ENCODE results near the gene IKBIP.

IKBIP gene

DNA sequence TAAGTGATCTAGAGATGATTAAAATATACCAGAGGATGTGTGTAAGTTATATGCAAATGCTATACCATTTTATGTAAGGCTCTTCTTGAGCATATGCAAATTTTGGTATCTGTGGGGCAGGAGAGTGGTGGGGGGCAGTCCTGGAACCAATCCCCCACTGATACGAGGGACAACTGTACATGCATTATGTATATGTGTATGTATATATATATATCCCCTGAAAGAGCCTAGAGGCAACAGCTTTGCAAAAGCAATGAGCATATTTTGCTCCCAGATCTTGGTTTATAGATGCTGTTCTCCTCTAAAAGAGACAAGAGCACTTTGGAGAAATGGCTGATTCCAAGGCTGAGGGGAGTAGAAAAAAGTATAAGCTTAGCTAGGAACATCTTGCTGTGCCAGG lies 63.5 kb downstream of the IKBIP start:
- no peak overlapping the region for H3K4me3 ChIP-seq (ENCODE audit: insufficient read depth, low read length, poor library complexity, severe bottlenecking)
- no peaks in the 10 kb centered on the region for H3K9me2 ChIP-seq (replicated peaks; ENCODE audit: insufficient read depth, low read length)
- H3K79me2 ChIP-seq (ENCODE audit: insufficient read depth, low read length), result no peaks in the 10 kb centered on the region
- H3K27me3 ChIP-seq (ENCODE audit: low read length), result no peaks in the 10 kb centered on the region
- H4K20me1 ChIP-seq (ENCODE audit: low read depth, low read length), result no peaks in the 10 kb centered on the region
- H3F3A ChIP-seq (ENCODE audit: insufficient read depth), result no peaks in the 10 kb centered on the region
- H2AFZ ChIP-seq (ENCODE audit: low read depth, low read length, severe bottlenecking), result no peak overlapping the region
- no peak overlapping the region for H3K9ac ChIP-seq (ENCODE audit: low read length)
- no peaks in the 10 kb centered on the region for H3K9me3 ChIP-seq (ENCODE audit: insufficient read depth, low read length)
- no peak overlapping the region for H3K4me2 ChIP-seq (ENCODE audit: low read depth, low read length, poor library complexity, severe bottlenecking)
- H3K27ac ChIP-seq (ENCODE audit: low read depth, low read length), result no peak overlapping the region
- no peak for TF ChIP-seq EZH2phosphoT487 (conservative IDR thresholded peaks at IDR 0.05; ENCODE audit: low read length)
- H3K36me3 ChIP-seq (ENCODE audit: low read length), result no peaks in the 10 kb centered on the region

GRCh38 chr12:98580695-98581094 lies 63.9 kb downstream of the IKBIP start:
- no peaks in the 10 kb centered on the region for H3K9me3 ChIP-seq (ENCODE audit: insufficient read depth, low read length)
- H3K4me3 ChIP-seq (ENCODE audit: insufficient read depth, low read length, poor library complexity, severe bottlenecking), result no peak overlapping the region
- H3F3A ChIP-seq (ENCODE audit: insufficient read depth), result no peaks in the 10 kb centered on the region
- no peaks in the 10 kb centered on the region for H3K79me2 ChIP-seq (ENCODE audit: insufficient read depth, low read length)
- H3K9ac ChIP-seq (ENCODE audit: low read length), result no peak overlapping the region
- H4K20me1 ChIP-seq (ENCODE audit: low read depth, low read length), result no peaks in the 10 kb centered on the region
- no peaks in the 10 kb centered on the region for H3K36me3 ChIP-seq (ENCODE audit: low read length)
- no peak overlapping the region for H3K27ac ChIP-seq (ENCODE audit: low read depth, low read length)
- H2AFZ ChIP-seq (ENCODE audit: low read depth, low read length, severe bottlenecking), result no peak overlapping the region
- TF ChIP-seq, protein P1, sequence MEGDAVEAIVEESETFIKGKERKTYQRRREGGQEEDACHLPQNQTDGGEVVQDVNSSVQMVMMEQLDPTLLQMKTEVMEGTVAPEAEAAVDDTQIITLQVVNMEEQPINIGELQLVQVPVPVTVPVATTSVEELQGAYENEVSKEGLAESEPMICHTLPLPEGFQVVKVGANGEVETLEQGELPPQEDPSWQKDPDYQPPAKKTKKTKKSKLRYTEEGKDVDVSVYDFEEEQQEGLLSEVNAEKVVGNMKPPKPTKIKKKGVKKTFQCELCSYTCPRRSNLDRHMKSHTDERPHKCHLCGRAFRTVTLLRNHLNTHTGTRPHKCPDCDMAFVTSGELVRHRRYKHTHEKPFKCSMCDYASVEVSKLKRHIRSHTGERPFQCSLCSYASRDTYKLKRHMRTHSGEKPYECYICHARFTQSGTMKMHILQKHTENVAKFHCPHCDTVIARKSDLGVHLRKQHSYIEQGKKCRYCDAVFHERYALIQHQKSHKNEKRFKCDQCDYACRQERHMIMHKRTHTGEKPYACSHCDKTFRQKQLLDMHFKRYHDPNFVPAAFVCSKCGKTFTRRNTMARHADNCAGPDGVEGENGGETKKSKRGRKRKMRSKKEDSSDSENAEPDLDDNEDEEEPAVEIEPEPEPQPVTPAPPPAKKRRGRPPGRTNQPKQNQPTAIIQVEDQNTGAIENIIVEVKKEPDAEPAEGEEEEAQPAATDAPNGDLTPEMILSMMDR (IDR thresholded peaks at IDR 0.05; ENCODE audit: insufficient read depth, low read length, poor library complexity, severe bottlenecking), result no peak
- no peak for TF ChIP-seq EZH2phosphoT487 (conservative IDR thresholded peaks at IDR 0.05; ENCODE audit: low read length)
- H3K27me3 ChIP-seq (ENCODE audit: low read length), result no peaks in the 10 kb centered on the region
- H3K4me2 ChIP-seq (ENCODE audit: low read depth, low read length, poor library complexity, severe bottlenecking), result no peak overlapping the region
- H3K9me2 ChIP-seq (replicated peaks; ENCODE audit: insufficient read depth, low read length), result no peaks in the 10 kb centered on the region

DNA sequence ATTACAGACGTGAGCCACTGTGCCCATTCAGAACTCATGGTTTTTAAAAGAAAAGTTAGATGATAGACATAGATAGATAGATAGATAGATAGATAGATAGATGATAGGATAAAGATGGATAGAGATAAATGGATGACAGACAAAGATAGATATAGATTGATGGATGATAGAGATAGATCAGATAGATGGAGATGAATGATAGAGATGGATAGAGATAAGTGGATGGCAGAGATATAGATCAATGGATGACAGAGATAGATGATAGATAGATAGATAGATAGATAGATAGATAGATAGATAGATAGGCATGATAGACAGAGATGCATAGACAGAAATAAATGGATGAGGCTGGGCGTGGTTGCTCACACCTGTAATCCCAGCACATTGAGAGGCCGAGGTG lies 64.8 kb downstream of the IKBIP start:
- no peaks in the 10 kb centered on the region for H3K9me2 ChIP-seq (replicated peaks; ENCODE audit: insufficient read depth, low read length)
- no peaks in the 10 kb centered on the region for H3F3A ChIP-seq (ENCODE audit: insufficient read depth)
- no peak overlapping the region for H3K4me2 ChIP-seq (ENCODE audit: low read depth, low read length, poor library complexity, severe bottlenecking)
- H3K9ac ChIP-seq (ENCODE audit: low read length), result no peak overlapping the region
- no peak overlapping the region for H3K27ac ChIP-seq (ENCODE audit: low read depth, low read length)
- H3K27me3 ChIP-seq (ENCODE audit: low read length), result no peaks in the 10 kb centered on the region
- no peaks in the 10 kb centered on the region for H3K9me3 ChIP-seq (ENCODE audit: insufficient read depth, low read length)
- H4K20me1 ChIP-seq (ENCODE audit: low read depth, low read length), result no peaks in the 10 kb centered on the region
- no peak overlapping the region for H3K4me3 ChIP-seq (ENCODE audit: insufficient read depth, low read length, poor library complexity, severe bottlenecking)
- H2AFZ ChIP-seq (ENCODE audit: low read depth, low read length, severe bottlenecking), result no peak overlapping the region
- no peaks in the 10 kb centered on the region for H3K36me3 ChIP-seq (ENCODE audit: low read length)
- H3K79me2 ChIP-seq (ENCODE audit: insufficient read depth, low read length), result no peaks in the 10 kb centered on the region
- no peak for TF ChIP-seq EZH2phosphoT487 (conservative IDR thresholded peaks at IDR 0.05; ENCODE audit: low read length)
- TF ChIP-seq, protein P1 (IDR thresholded peaks at IDR 0.05; ENCODE audit: insufficient read depth, low read length, poor library complexity, severe bottlenecking), result no peak

- no peak for TF ChIP-seq EZH2phosphoT487 (conservative IDR thresholded peaks at IDR 0.05; ENCODE audit: low read length)
- H3K27me3 ChIP-seq (ENCODE audit: low read length), result no peaks in the 10 kb centered on the region
- H3F3A ChIP-seq (ENCODE audit: insufficient read depth), result no peaks in the 10 kb centered on the region
- H3K36me3 ChIP-seq (ENCODE audit: low read length), result no peaks in the 10 kb centered on the region
- no peak overlapping the region for H3K4me2 ChIP-seq (ENCODE audit: low read depth, low read length, poor library complexity, severe bottlenecking)
- no peak overlapping the region for H3K9ac ChIP-seq (ENCODE audit: low read length)
- no peak overlapping the region for H2AFZ ChIP-seq (ENCODE audit: low read depth, low read length, severe bottlenecking)
- no peaks in the 10 kb centered on the region for H3K79me2 ChIP-seq (ENCODE audit: insufficient read depth, low read length)
- H3K27ac ChIP-seq (ENCODE audit: low read depth, low read length), result no peak overlapping the region
- no peak overlapping the region for H3K4me3 ChIP-seq (ENCODE audit: insufficient read depth, low read length, poor library complexity, severe bottlenecking)
- H4K20me1 ChIP-seq (ENCODE audit: low read depth, low read length), result no peaks in the 10 kb centered on the region
- no peaks in the 10 kb centered on the region for H3K9me3 ChIP-seq (ENCODE audit: insufficient read depth, low read length)
- H3K9me2 ChIP-seq (replicated peaks; ENCODE audit: insufficient read depth, low read length), result no peaks in the 10 kb centered on the region
Measured at GRCh38 chr12:98579347-98579746, 65.2 kb downstream of the IKBIP start.
